ENCODE data around the gene CPXM2. TPM values are rescaled to one million over a fixed set of nuclear protein-coding genes. Genes with fewer than 3 reads are reported as not detected.

The CPXM2 gene
- total RNA-seq, 4 donors from 2014 or later, result 56.8 to 150 (median 96.9) TPM

DNA sequence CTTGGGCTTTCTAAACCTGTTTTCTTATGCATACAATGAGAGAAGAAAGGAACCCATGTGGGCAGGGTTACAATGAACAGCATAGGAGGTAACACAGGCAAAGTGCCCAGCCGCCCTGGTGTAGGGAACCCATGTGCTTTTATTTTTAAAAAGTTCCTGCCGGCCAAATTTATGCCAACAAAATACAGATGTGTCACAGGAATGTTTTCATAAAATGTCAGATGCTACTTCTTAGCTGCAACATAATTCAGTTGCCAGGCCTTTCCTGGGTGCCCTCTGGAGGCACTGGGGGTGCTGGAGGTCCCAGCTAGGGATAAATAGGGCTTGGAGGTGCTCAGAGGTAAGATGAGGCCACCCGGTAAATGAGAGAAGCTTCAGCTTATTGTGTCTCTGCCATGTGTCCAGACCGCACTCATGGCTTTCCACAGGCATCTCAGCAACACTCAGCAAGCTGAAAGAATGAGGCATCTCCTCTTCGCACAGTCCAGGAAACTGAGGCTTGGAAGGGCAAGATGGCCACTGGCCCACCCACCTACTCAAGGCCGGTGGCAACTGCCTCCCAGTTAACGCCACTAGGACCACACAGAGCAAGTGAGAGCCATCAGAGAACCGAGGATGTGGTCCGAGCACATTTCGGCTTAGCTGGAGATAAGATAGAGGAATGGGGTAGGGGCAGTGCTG, 58.3 kb downstream of the CPXM2 start:
- H3K9me3 ChIP-seq, result no peaks in the 10 kb centered on the region
- no peaks in the 10 kb centered on the region for H3K36me3 ChIP-seq
- intact Hi-C loops (cut with DNase I), result no loop called here
- peak overlapping the region; percentile 76 to 79 (median 78) for H3K27ac ChIP-seq (replicated peaks in 1 of 4)
- H3K27me3 ChIP-seq, result no peaks in the 10 kb centered on the region
- H3K4me1 ChIP-seq, result peaks cover 0 to 68% (median 58%) of the 10 kb centered on the region in 4 donors
- TF ChIP-seq EP300 (IDR thresholded peaks at IDR 0.05) (no peak), POLR2AphosphoS5 (IDR thresholded peaks at IDR 0.05) (peak in 1 of 2 donors; percentile 22)
- WGBS, result 66% methylated on average over 7 of the region's 10 CpGs
- DNase-seq (ENCODE audit: extremely low spot score), result peak; percentile 79
- H3K4me3 ChIP-seq, result no peak overlapping the region

DNA sequence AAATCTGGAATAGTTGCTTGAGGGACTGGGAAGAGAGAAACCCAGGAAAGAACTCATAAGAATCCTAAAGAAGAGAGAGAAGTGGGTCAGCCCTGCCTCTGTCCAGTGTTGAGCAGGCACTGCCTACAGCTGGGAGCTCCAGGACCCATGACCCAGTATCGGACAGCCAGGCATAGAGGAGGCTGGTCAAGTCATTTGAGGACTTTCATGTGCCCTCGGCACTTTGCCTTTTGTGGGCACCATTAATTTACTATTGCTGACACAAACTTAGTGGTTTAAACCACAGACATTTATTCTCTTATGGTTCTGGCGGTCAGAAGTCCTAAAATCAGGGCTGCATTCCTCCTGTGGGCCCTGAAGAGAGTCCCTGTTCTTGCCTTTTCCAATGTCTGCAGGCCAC, 60.3 kb downstream of the CPXM2 start:
- DNase-seq (ENCODE audit: extremely low spot score), result no peak
- Histone ChIP-seq H3K9me3 (no peaks in the 10 kb centered on the region), H3K27ac (replicated peaks in 1 of 4) (peak overlapping the region in 3 of 4 donors; percentile 35 to 64 (median 42)), H3K4me3 (no peak overlapping the region), H3K27me3 (no peaks in the 10 kb centered on the region), H3K4me1 (peaks cover 0 to 63% (median 49%) of the 10 kb centered on the region in 4 donors), H3K36me3 (no peaks in the 10 kb centered on the region)
- intact Hi-C loops (cut with DNase I), result no loop called here
- no peak for TF ChIP-seq EP300 (IDR thresholded peaks at IDR 0.05)
- TF ChIP-seq, protein P1, sequence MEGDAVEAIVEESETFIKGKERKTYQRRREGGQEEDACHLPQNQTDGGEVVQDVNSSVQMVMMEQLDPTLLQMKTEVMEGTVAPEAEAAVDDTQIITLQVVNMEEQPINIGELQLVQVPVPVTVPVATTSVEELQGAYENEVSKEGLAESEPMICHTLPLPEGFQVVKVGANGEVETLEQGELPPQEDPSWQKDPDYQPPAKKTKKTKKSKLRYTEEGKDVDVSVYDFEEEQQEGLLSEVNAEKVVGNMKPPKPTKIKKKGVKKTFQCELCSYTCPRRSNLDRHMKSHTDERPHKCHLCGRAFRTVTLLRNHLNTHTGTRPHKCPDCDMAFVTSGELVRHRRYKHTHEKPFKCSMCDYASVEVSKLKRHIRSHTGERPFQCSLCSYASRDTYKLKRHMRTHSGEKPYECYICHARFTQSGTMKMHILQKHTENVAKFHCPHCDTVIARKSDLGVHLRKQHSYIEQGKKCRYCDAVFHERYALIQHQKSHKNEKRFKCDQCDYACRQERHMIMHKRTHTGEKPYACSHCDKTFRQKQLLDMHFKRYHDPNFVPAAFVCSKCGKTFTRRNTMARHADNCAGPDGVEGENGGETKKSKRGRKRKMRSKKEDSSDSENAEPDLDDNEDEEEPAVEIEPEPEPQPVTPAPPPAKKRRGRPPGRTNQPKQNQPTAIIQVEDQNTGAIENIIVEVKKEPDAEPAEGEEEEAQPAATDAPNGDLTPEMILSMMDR (IDR thresholded peaks at IDR 0.05), result no peak
- TF ChIP-seq POLR2AphosphoS5 (IDR thresholded peaks at IDR 0.05), result no peak
- no peak for TF ChIP-seq POLR2A (IDR thresholded peaks at IDR 0.05; ENCODE audit: low read depth)
- WGBS, result 64% methylated on average over 3 of the region's 3 CpGs

DNA sequence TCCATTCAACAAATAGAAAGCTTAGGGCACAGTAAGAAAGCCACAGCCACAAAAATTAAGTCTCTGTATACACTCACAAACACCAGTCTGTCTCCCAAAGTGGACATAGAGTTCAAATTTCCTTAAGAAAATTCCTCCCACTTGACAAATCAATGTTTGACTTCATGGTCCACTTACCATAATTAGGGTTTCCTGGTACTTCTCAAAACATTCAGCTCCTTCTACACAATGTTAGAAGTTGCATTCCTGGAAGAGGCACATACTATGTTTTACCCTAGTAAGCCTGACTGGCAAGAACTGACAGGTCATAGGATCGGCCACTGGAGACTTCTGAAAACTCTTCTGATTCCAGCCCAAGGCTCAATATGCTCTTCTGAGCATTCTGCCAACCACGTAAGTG, 70.5 kb downstream of the CPXM2 start:
- TF ChIP-seq EP300 (IDR thresholded peaks at IDR 0.05) (no peak), POLR2AphosphoS5 (IDR thresholded peaks at IDR 0.05) (no peak), POLR2A (IDR thresholded peaks at IDR 0.05; ENCODE audit: low read depth) (no peak)
- TF ChIP-seq, protein P1 (IDR thresholded peaks at IDR 0.05), result no peak

DNA sequence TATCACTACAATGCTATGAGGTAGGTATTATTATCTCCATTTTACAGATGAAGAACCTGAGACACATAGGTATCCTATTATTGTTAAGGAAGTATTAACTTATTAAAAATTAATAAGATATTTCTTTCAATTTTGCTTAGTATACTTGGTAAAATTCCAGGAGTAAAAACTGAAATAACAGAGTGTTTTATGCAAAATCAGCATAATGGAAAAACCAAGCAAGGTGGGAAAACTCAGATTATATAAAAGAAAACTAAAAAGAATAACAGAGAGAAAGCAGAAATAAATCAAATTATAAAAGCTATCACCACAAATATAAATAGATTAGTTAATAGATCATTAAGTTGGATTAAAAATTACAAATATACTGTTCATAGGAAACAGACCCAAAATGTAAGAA, 82.0 kb downstream of the CPXM2 start:
- Histone ChIP-seq H3K4me3 (no peak overlapping the region), H3K27ac (replicated peaks in 1 of 4) (peak overlapping the region in 1 of 4 donors; percentile 79), H3K36me3 (no peaks in the 10 kb centered on the region), H3K27me3 (no peaks in the 10 kb centered on the region), H3K9me3 (no peaks in the 10 kb centered on the region), H3K4me1 (peaks cover 0 to 38% (median 28%) of the 10 kb centered on the region in 4 donors)
- intact Hi-C loops (cut with DNase I), result no loop called here
- TF ChIP-seq POLR2AphosphoS5 (IDR thresholded peaks at IDR 0.05), result no peak
- no peak for TF ChIP-seq POLR2A (IDR thresholded peaks at IDR 0.05; ENCODE audit: low read depth)
- TF ChIP-seq, protein P1 (IDR thresholded peaks at IDR 0.05), result no peak
- TF ChIP-seq EP300 (IDR thresholded peaks at IDR 0.05), result no peak
- DNase-seq (ENCODE audit: extremely low spot score), result no peak

More for the DNA sequence above, 70.5 kb downstream of the CPXM2 start:
- intact Hi-C loops (cut with DNase I), result no loop called here
- DNase-seq (ENCODE audit: extremely low spot score), result no peak
- no peaks in the 10 kb centered on the region for H3K27me3 ChIP-seq
- no peak overlapping the region for H3K4me3 ChIP-seq
- H3K36me3 ChIP-seq, result no peaks in the 10 kb centered on the region
- WGBS, result 83% methylated on average over 2 of the region's 2 CpGs
- H3K27ac ChIP-seq (replicated peaks in 1 of 4), result no peak overlapping the region
- peaks cover 0 to 4% (median 0%) of the 10 kb centered on the region in 4 donors for H3K9me3 ChIP-seq
- H3K4me1 ChIP-seq, result peaks cover 0 to 39% (median 15%) of the 10 kb centered on the region in 4 donors

DNA sequence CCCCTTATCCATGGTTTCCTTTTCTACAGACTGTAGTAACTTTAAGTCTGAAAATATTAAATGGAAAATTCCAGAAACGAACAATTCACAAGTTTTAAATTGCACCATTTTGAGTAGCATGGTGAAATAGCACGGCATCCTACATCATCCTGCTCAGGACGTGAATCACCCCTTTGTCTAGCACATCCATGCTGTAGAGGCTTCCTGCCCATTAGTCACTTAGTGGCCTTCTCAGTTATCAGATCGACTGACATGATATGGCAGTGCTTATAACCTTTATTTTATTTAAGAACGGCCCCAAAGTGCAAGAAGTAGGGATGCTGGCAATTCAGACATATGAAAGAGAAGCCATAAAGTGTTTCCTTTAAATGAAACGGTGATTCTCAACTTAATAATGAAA, 82.7 kb downstream of the CPXM2 start:
- TF ChIP-seq POLR2AphosphoS5 (IDR thresholded peaks at IDR 0.05) (peak in 1 of 2 donors; percentile 49), POLR2A (IDR thresholded peaks at IDR 0.05; ENCODE audit: low read depth) (no peak)
- TF ChIP-seq, protein P1 (IDR thresholded peaks at IDR 0.05), result no peak
- H3K9me3 ChIP-seq, result no peaks in the 10 kb centered on the region
- DNase-seq (ENCODE audit: extremely low spot score), result peak; percentile 37
- intact Hi-C loops (cut with DNase I), result no loop called here
- peak overlapping the region; percentile 68 to 79 (median 74) for H3K27ac ChIP-seq (replicated peaks in 1 of 4)
- WGBS, result 49% methylated on average over 6 of the region's 6 CpGs
- H3K27me3 ChIP-seq, result no peaks in the 10 kb centered on the region
- peaks cover 0 to 42% (median 28%) of the 10 kb centered on the region in 4 donors for H3K4me1 ChIP-seq
- no peak overlapping the region for H3K4me3 ChIP-seq
- no peaks in the 10 kb centered on the region for H3K36me3 ChIP-seq

Data from esophagus muscularis mucosa (tissue), 4 donors.